WTC11 (cell line): ENCODE measurements around the gene COL6A5. TPM values are rescaled to one million over a fixed set of nuclear protein-coding genes. Genes with fewer than 3 reads are reported as not detected.
"Not testable (repeated sequence)": the region's sequence is repeated elsewhere in the genome, so short reads cannot be mapped to it uniquely, and the experiment has no call there.

Experiments used
- ATAC-seq: fragments of 200-7000 bp; cut with Tn5 transposase; 2 replicates; pipeline ENCODE4 v1.10.0; 2021; ENCODE audit warnings: mild to moderate bottlenecking, moderate library complexity
- CTCF ChIA-PET: fragments of 300-600 bp; sonication (Branson Sonifier 250); formaldehyde crosslinking; loops from one replicate; lab custom pipeline; 2021; ENCODE audit warnings: antibody characterized with exemption; lab: Charles Lee
- POLR2A ChIA-PET: fragments of 350-600 bp; sonication (Branson Sonifier 250); formaldehyde crosslinking; loops from one replicate; lab custom pipeline; 2021; ENCODE audit warnings: antibody characterized with exemption; lab: Charles Lee
- DNase-seq: peaks from one replicate; pipeline ENCODE4 v3.0.0; 2021; ENCODE audit warnings: low spot score
- H3K27ac Mint-ChIP-seq: 2 replicates; pipeline ENCODE4 v1.8.0; 2021; ENCODE audit warnings: mixed read lengths
- H3K27me3 Mint-ChIP-seq: 2 replicates; pipeline ENCODE4 v1.8.0; 2021; ENCODE audit warnings: low read depth, mild to moderate bottlenecking, moderate library complexity, mixed read lengths
- H3K36me3 Mint-ChIP-seq: 2 replicates; pipeline ENCODE4 v1.8.0; 2021; ENCODE audit warnings: mixed read lengths
- H3K4me1 Mint-ChIP-seq: 2 replicates; pipeline ENCODE4 v1.8.0; 2022; ENCODE audit warnings: mixed read lengths
- H3K4me3 Mint-ChIP-seq: 2 replicates; pipeline ENCODE4 v1.8.0; 2021; ENCODE audit warnings: mild to moderate bottlenecking, moderate library complexity, mixed read lengths
- H3K9me3 Mint-ChIP-seq: 2 replicates; pipeline ENCODE4 v1.8.0; 2021; ENCODE audit warnings: mixed read lengths
- AR ChIP-seq: fragments of 250-450 bp; sonication (Bioruptor Pico); IDR thresholded peaks from 2 replicates; pipeline ENCODE4 v1.9.0; 2021; ENCODE audit warnings: mild to moderate bottlenecking
- ARID4B ChIP-seq: sonication (generic); formaldehyde crosslinking; IDR thresholded peaks from 2 replicates; pipeline ENCODE4 v1.8.0; 2023; ENCODE audit warnings: missing genetic modification reagents, mild to moderate bottlenecking, borderline replicate concordance
- HMGA2 ChIP-seq: fragments of 250-450 bp; sonication (Bioruptor Pico); IDR thresholded peaks from 2 replicates; pipeline ENCODE4 v1.4.0; 2021; ENCODE audit warnings: mild to moderate bottlenecking, moderate library complexity
- JUN ChIP-seq: sonication (generic); formaldehyde crosslinking; IDR thresholded peaks from 2 replicates; pipeline ENCODE4 v1.8.0; 2023; ENCODE audit warnings: mild to moderate bottlenecking, missing genetic modification reagents
- MYBL2 ChIP-seq: sonication (generic); formaldehyde crosslinking; IDR thresholded peaks from 2 replicates; pipeline ENCODE4 v1.8.1; 2023; ENCODE audit warnings: mild to moderate bottlenecking, moderate library complexity, missing genetic modification reagents
- NR2C2 ChIP-seq: sonication (generic); formaldehyde crosslinking; IDR thresholded peaks from 2 replicates; pipeline ENCODE4 v1.8.0; 2022; ENCODE audit warnings: mild to moderate bottlenecking, missing genetic modification reagents
- OVOL2 ChIP-seq: fragments of 250-450 bp; sonication (Bioruptor Pico); IDR thresholded peaks from 2 replicates; pipeline ENCODE4 v1.9.0; 2021; ENCODE audit warnings: mild to moderate bottlenecking, borderline replicate concordance
- SMAD4 ChIP-seq: sonication (generic); formaldehyde crosslinking; IDR thresholded peaks from 2 replicates; pipeline ENCODE4 v1.8.0; 2022; ENCODE audit warnings: mild to moderate bottlenecking, missing genetic modification reagents
- TCF7 ChIP-seq: sonication (generic); formaldehyde crosslinking; IDR thresholded peaks from 2 replicates; pipeline ENCODE4 v1.8.0; 2022; ENCODE audit warnings: mild to moderate bottlenecking, low read depth, missing genetic modification reagents, moderate library complexity
- ZBTB43 ChIP-seq: sonication (generic); formaldehyde crosslinking; IDR thresholded peaks from 2 replicates; pipeline ENCODE4 v1.8.1; 2023; ENCODE audit warnings: mild to moderate bottlenecking, missing genetic modification reagents
- total RNA-seq: library from RNA; stranded (reverse); gene quantifications from 3 replicates; pipeline ENCODE4 v1.2.3, GENCODE V29; 2021
- TF ChIP-seq, protein P1 (sequence below): sonication (generic); formaldehyde crosslinking; IDR thresholded peaks from 2 replicates; pipeline ENCODE4 v1.8.0; 2022; ENCODE audit warnings: missing genetic modification reagents
- TF ChIP-seq, protein P2 (sequence below): sonication (generic); formaldehyde crosslinking; IDR thresholded peaks from 2 replicates; pipeline ENCODE4 v1.8.0; 2023; ENCODE audit warnings: mild to moderate bottlenecking, missing genetic modification reagents

Gene COL6A5
- total RNA-seq, 1 experiment from 2014 or later, result not detected

GRCh38 chr3:130430266-130430665 lies 84.8 kb downstream of the COL6A5 start (continued):
- TF ChIP-seq, protein P1, sequence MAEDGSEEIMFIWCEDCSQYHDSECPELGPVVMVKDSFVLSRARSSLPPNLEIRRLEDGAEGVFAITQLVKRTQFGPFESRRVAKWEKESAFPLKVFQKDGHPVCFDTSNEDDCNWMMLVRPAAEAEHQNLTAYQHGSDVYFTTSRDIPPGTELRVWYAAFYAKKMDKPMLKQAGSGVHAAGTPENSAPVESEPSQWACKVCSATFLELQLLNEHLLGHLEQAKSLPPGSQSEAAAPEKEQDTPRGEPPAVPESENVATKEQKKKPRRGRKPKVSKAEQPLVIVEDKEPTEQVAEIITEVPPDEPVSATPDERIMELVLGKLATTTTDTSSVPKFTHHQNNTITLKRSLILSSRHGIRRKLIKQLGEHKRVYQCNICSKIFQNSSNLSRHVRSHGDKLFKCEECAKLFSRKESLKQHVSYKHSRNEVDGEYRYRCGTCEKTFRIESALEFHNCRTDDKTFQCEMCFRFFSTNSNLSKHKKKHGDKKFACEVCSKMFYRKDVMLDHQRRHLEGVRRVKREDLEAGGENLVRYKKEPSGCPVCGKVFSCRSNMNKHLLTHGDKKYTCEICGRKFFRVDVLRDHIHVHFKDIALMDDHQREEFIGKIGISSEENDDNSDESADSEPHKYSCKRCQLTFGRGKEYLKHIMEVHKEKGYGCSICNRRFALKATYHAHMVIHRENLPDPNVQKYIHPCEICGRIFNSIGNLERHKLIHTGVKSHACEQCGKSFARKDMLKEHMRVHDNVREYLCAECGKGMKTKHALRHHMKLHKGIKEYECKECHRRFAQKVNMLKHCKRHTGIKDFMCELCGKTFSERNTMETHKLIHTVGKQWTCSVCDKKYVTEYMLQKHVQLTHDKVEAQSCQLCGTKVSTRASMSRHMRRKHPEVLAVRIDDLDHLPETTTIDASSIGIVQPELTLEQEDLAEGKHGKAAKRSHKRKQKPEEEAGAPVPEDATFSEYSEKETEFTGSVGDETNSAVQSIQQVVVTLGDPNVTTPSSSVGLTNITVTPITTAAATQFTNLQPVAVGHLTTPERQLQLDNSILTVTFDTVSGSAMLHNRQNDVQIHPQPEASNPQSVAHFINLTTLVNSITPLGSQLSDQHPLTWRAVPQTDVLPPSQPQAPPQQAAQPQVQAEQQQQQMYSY (CRISPR knock-in tag), result no peak
- TF ChIP-seq JUN (CRISPR knock-in tag) (no peak), SMAD4 (CRISPR knock-in tag) (no peak)

DNA sequence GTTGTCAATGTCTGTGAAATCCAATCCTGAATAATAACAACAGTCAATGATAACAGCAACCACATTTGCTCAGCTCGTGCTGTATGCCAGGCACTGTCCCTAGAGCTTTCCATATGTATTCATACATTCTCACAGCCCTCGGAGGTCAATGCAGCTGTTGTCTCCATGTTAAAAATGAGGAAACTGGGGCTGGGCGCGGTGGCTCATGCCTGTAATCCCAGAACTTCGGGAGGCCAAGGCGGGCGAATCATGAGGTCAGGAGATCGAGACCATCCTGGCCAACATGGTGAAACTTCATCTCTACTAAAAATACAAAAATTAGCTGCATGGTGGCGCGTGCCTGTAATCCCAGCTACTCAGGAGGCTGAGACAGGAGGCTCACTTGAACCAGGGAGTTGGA lies 86.6 kb downstream of the COL6A5 start:
- CTCF ChIA-PET, result not testable (repeated sequence)

GRCh38 chr3:130433306-130433705 lies 87.8 kb downstream of the COL6A5 start:
- POLR2A ChIA-PET, result no interaction called here
- ATAC-seq, result no peak
- TF ChIP-seq OVOL2 (no peak), HMGA2 (CRISPR knock-in tag) (no peak), TCF7 (CRISPR knock-in tag) (no peak), AR (CRISPR knock-in tag) (no peak), NR2C2 (CRISPR knock-in tag) (no peak), MYBL2 (no peak), ZBTB43 (CRISPR knock-in tag) (no peak), ARID4B (CRISPR knock-in tag) (no peak)
- TF ChIP-seq, protein P1 (CRISPR knock-in tag), result no peak
- TF ChIP-seq, protein P2, sequence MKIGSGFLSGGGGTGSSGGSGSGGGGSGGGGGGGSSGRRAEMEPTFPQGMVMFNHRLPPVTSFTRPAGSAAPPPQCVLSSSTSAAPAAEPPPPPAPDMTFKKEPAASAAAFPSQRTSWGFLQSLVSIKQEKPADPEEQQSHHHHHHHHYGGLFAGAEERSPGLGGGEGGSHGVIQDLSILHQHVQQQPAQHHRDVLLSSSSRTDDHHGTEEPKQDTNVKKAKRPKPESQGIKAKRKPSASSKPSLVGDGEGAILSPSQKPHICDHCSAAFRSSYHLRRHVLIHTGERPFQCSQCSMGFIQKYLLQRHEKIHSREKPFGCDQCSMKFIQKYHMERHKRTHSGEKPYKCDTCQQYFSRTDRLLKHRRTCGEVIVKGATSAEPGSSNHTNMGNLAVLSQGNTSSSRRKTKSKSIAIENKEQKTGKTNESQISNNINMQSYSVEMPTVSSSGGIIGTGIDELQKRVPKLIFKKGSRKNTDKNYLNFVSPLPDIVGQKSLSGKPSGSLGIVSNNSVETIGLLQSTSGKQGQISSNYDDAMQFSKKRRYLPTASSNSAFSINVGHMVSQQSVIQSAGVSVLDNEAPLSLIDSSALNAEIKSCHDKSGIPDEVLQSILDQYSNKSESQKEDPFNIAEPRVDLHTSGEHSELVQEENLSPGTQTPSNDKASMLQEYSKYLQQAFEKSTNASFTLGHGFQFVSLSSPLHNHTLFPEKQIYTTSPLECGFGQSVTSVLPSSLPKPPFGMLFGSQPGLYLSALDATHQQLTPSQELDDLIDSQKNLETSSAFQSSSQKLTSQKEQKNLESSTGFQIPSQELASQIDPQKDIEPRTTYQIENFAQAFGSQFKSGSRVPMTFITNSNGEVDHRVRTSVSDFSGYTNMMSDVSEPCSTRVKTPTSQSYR (CRISPR knock-in tag), result no peak

More for the DNA sequence above, 86.6 kb downstream of the COL6A5 start:
- POLR2A ChIA-PET, H3K4me1 Mint-ChIP-seq, H3K27ac Mint-ChIP-seq, H3K9me3 Mint-ChIP-seq, DNase-seq, H3K36me3 Mint-ChIP-seq, ATAC-seq, H3K27me3 Mint-ChIP-seq, H3K4me3 Mint-ChIP-seq: not testable (repeated sequence)

More at GRCh38 chr3:130433306-130433705, 87.8 kb downstream of the COL6A5 start:
- Mint-ChIP-seq H3K27me3 (no peaks in the 10 kb centered on the region), H3K4me1 (peaks cover 9% of the 10 kb centered on the region), H3K27ac (no peak overlapping the region), H3K36me3 (no peaks in the 10 kb centered on the region), H3K4me3 (no peak overlapping the region), H3K9me3 (peaks cover 4% of the 10 kb centered on the region)
- CTCF ChIA-PET, result no interaction called here
- no peak for DNase-seq
